ENCODE results near the gene NPC1. TPM values are rescaled to one million over a fixed set of nuclear protein-coding genes. Genes with fewer than 3 reads are reported as not detected.
"Not testable (repeated sequence)": the region's sequence is repeated elsewhere in the genome, so short reads cannot be mapped to it uniquely, and the experiment has no call there.

The NPC1 gene
- polyA plus RNA-seq, 2 donors = 19.9 to 27.3 TPM

- not testable (repeated sequence) for H3K4me1 ChIP-seq (ENCODE audit: control insufficient read depth in 2 of 2, insufficient read depth in 2 of 2, low read length in 1 of 2); H3K9me3 ChIP-seq (ENCODE audit: control insufficient read depth in 2 of 2, insufficient read depth in 1 of 2, low read depth in 1 of 2, low read length in 1 of 2); H3K4me3 ChIP-seq (ENCODE audit: low read depth in 1 of 2, low read length in 2 of 2); H3K27me3 ChIP-seq (ENCODE audit: control insufficient read depth in 1 of 2, insufficient read depth in 2 of 2, low read length in 2 of 2); H3K36me3 ChIP-seq (ENCODE audit: control insufficient read depth in 2 of 2, insufficient read depth in 2 of 2, low read length in 1 of 2); H3K27ac ChIP-seq (ENCODE audit: low read depth in 2 of 2, low read length in 1 of 2)
- WGBS, 2 donors = 78 to 79% methylated on average over 5 of the region's 5 CpGs
These were observed 96.7 kb downstream of the NPC1 start for GRCh38 chr18:23489586-23489985.

- H3K4me3 ChIP-seq (ENCODE audit: low read depth in 1 of 2, low read length in 2 of 2) = no peak overlapping the region
These were observed 98.4 kb downstream of the NPC1 start for GRCh38 chr18:23487738-23488570.

GRCh38 chr18:23485386-23485785 is 100.9 kb downstream of the NPC1 start:
- peaks cover 0 to 3% of the 10 kb centered on the region in 2 donors for H3K36me3 ChIP-seq (ENCODE audit: control insufficient read depth in 2 of 2, insufficient read depth in 2 of 2, low read length in 1 of 2)
- no peaks in the 10 kb centered on the region for H3K9me3 ChIP-seq (ENCODE audit: control insufficient read depth in 2 of 2, insufficient read depth in 1 of 2, low read depth in 1 of 2, low read length in 1 of 2)
- no peaks in the 10 kb centered on the region for H3K4me1 ChIP-seq (ENCODE audit: control insufficient read depth in 2 of 2, insufficient read depth in 2 of 2, low read length in 1 of 2)
- H3K27me3 ChIP-seq (ENCODE audit: control insufficient read depth in 1 of 2, insufficient read depth in 2 of 2, low read length in 2 of 2) = no peaks in the 10 kb centered on the region
- no peak overlapping the region for H3K4me3 ChIP-seq (ENCODE audit: low read depth in 1 of 2, low read length in 2 of 2)
- 85 to 93% methylated on average over 7 of the region's 7 CpGs for WGBS, 2 donors
- H3K27ac ChIP-seq (ENCODE audit: low read depth in 2 of 2, low read length in 1 of 2) = no peak overlapping the region

More at GRCh38 chr18:23487738-23488570, 98.4 kb downstream of the NPC1 start:
- H3K27ac ChIP-seq (ENCODE audit: low read depth in 2 of 2, low read length in 1 of 2) = peak overlapping the region; percentile 54 to 64
- no peaks in the 10 kb centered on the region for H3K27me3 ChIP-seq (ENCODE audit: control insufficient read depth in 1 of 2, insufficient read depth in 2 of 2, low read length in 2 of 2)
- H3K9me3 ChIP-seq (ENCODE audit: control insufficient read depth in 2 of 2, insufficient read depth in 1 of 2, low read depth in 1 of 2, low read length in 1 of 2) = no peaks in the 10 kb centered on the region
- H3K4me1 ChIP-seq (ENCODE audit: control insufficient read depth in 2 of 2, insufficient read depth in 2 of 2, low read length in 1 of 2) = no peaks in the 10 kb centered on the region
- no peaks in the 10 kb centered on the region for H3K36me3 ChIP-seq (ENCODE audit: control insufficient read depth in 2 of 2, insufficient read depth in 2 of 2, low read length in 1 of 2)
- 42 to 43% methylated on average over 14 of the region's 14 CpGs for WGBS, 2 donors

GRCh38 chr18:23484561-23485182 is 101.6 kb downstream of the NPC1 start:
- 72 to 79% methylated on average over 8 of the region's 8 CpGs for WGBS, 2 donors
- Histone ChIP-seq H3K27ac (ENCODE audit: low read depth in 2 of 2, low read length in 1 of 2) (no peak overlapping the region), H3K36me3 (ENCODE audit: control insufficient read depth in 2 of 2, insufficient read depth in 2 of 2, low read length in 1 of 2) (peaks cover 0 to 3% of the 10 kb centered on the region in 2 donors)

More at GRCh38 chr18:23484561-23485182, 101.6 kb downstream of the NPC1 start:
- no peaks in the 10 kb centered on the region for H3K4me1 ChIP-seq (ENCODE audit: control insufficient read depth in 2 of 2, insufficient read depth in 2 of 2, low read length in 1 of 2)
- no peaks in the 10 kb centered on the region for H3K27me3 ChIP-seq (ENCODE audit: control insufficient read depth in 1 of 2, insufficient read depth in 2 of 2, low read length in 2 of 2)
- H3K9me3 ChIP-seq (ENCODE audit: control insufficient read depth in 2 of 2, insufficient read depth in 1 of 2, low read depth in 1 of 2, low read length in 1 of 2) = no peaks in the 10 kb centered on the region
- no peak overlapping the region for H3K4me3 ChIP-seq (ENCODE audit: low read depth in 1 of 2, low read length in 2 of 2)

Other genes starting within 250 kb of the NPC1 start
- 100 to 1,000 TPM in 1 of 2 donors, 10 to 100 TPM in 1; 74.1 to 147 TPM for gene RIOK3, start 133.2 kb downstream of the NPC1 start, polyA plus RNA-seq
- gene RMC1, start 83.0 kb downstream of the NPC1 start, polyA plus RNA-seq = 10 to 100 TPM; 19.4 to 27.4 TPM
- 10 to 100 TPM in 1 of 2 donors, 1 to 10 TPM in 1; 7.2 to 14.8 TPM for gene ANKRD29, start 76.4 kb upstream of the NPC1 start, polyA plus RNA-seq
- gene LAMA3, start 102.9 kb upstream of the NPC1 start, polyA plus RNA-seq = 10 to 100 TPM in 1 of 2 donors, 1 to 10 TPM in 1; 8.0 to 11.5 TPM

All from esophagus (tissue), 2 donors.